Stomach (tissue), 9 donors: ENCODE data around the gene CBARP. TPM values are rescaled to one million over a fixed set of nuclear protein-coding genes. Genes with fewer than 3 reads are reported as not detected.
A peak's percentile ranks its signal among the peaks of the same experiment; 100 is the strongest.

ENCODE experiments used
- DNase-seq, 2 donors: peaks; one replicate each; pipeline versions ENCODE4 v3.0.0 to v3.0.0-alpha.2; 2013 to 2019
- H3K27ac ChIP-seq, 5 donors: fragments of 200-600 bp in 4 of 5; sonication (generic) in 4 of 5; one replicate each; pipeline ENCODE4 v1.5.1; 2013 to 2019; ENCODE audit warnings: mild to moderate bottlenecking in 1 of 5, moderate library complexity in 1 of 5
- H3K27me3 ChIP-seq, 3 donors: fragments of 200-600 bp; sonication (generic); one replicate each; pipeline ENCODE4 v1.5.1; 2017 to 2019; ENCODE audit warnings: mixed run types in 1 of 3
- H3K36me3 ChIP-seq, 4 donors: fragments of 200-600 bp; sonication (generic); 1 replicate in 3 of 4; 2 replicates in 1 of 4; pipeline ENCODE4 v1.5.1; 2016 to 2019
- H3K4me1 ChIP-seq, 4 donors: fragments of 200-600 bp; sonication (generic); one replicate each; pipeline ENCODE4 v1.5.1; 2016 to 2019
- H3K4me3 ChIP-seq, 4 donors: fragments of 200-600 bp; sonication (generic) in 3 of 4; one replicate each; pipeline ENCODE4 v1.5.1; 2016 to 2019; ENCODE audit warnings: mild to moderate bottlenecking in 1 of 4
- H3K9me3 ChIP-seq, 4 donors: fragments of 200-600 bp; sonication (generic); one replicate each; pipeline ENCODE4 v1.5.1; 2016 to 2019
- EP300 ChIP-seq: sonication (generic); formaldehyde crosslinking; IDR thresholded peaks from one replicate; pipeline ENCODE4 v1.6.1; 2017; ENCODE audit warnings: antibody characterized with exemption
- POLR2A ChIP-seq, 4 donors: fragments of 450-650 bp; IDR thresholded peaks; one replicate each; pipeline ENCODE4 v1.6.1; 2016; ENCODE audit warnings: antibody characterized with exemption in 4 of 4, control low read depth in 2 of 4, mild to moderate bottlenecking in 1 of 4, moderate library complexity in 1 of 4
- POLR2AphosphoS5 ChIP-seq, 3 donors: sonication (generic); formaldehyde crosslinking; IDR thresholded peaks; one replicate each; pipeline ENCODE4 v1.6.1; 2016; ENCODE audit warnings: antibody characterized with exemption in 3 of 3
- WGBS, 5 donors: extraction: QIAGEN DNeasy Blood & Tissue Kit in 3 of 5; methylation state at CpG; one replicate each; pipeline versions ENCODE4 v1.1.5 to v1.1.7; 2013 to 2018; 5-methylcytosine and 5-hydroxymethylcytosine counted together
- intact Hi-C: fragments of 100-400 bp; cut with DNase I; formaldehyde crosslinking; loops from one replicate; pipeline ENCODE4 v1.15.1; 2023; ENCODE audit warnings: low total_unique reads
- polyA plus RNA-seq, 3 donors: library from polyadenylated mRNA; stranded (reverse); fragments of 200-250 nt; gene quantifications; one replicate each; pipeline ENCODE4 v1.2.3, GENCODE V29; 2013
- total RNA-seq, 5 donors: library from RNA; depleted of rRNA; stranded (reverse); fragments of >200 nt; gene quantifications; one replicate each; pipeline versions ENCODE4 v1.1.0 to v1.2.3, GENCODE V29; 2014 to 2016
- TF ChIP-seq, protein P1 (sequence below), 7 experiments: fragments of 450-650 bp in 4 of 7; fragments of 200-600 bp in 3 of 7; sonication (generic) in 3 of 7; IDR thresholded peaks; one replicate each; pipeline ENCODE4 v1.5.1; 2016 to 2019; ENCODE audit warnings: antibody characterized with exemption in 7 of 7, control low read depth in 2 of 7, mild to moderate bottlenecking in 1 of 7
- donor health status: healthy with polysubstance abuse.
- donor health status: Bipolar disorder and iron deficiency.
- donor health status: healthy.

Gene CBARP
- total and polyA plus RNA-seq, 8 donors, result 0.19 to 8.9 (median 0.78) TPM; not detected in 4

DNA sequence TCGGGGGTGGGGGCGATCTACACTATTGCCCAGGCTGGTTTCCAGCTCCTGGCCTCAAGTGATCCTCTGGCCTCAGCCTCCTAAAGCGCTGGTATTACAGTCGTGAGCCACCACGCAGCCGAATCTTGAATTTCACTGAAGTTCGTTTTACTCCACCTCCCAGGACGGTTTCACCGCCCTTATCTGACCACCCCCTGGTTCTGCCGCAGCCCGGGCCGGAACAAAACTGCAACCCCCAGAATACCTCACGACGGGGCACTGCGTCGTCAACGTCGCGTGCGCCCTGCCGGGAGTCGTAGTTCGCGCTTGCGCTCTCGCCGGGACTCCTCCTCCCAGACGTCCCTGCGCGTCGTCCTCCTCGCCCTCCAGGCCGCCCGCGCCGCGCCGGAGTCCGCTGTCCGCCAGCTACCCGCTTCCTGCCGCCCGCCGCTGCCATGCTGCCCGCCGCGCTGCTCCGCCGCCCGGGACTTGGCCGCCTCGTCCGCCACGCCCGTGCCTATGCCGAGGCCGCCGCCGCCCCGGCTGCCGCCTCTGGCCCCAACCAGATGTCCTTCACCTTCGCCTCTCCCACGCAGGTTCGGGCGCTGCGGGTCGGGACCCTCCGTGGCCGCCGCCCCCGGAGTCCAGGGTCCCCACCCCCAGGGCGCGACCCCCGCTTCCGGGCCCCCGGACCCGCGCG lies 3.8 kb upstream of the CBARP start, which contains the start of gene ATP5F1D:
Gene ATP5F1D (plus strand): TSS at position 335 of the 679 bp plus-strand sequence. CDS start 100 bp downstream, at position 435.
- H3K9me3 ChIP-seq, result no peaks in the 10 kb centered on the region
- peak within 1 kb of the TSS; percentile 76 to 92 (median 84) for H3K4me3 ChIP-seq
- peaks cover 69 to 91% (median 91%) of the 10 kb centered on the region in 4 donors for H3K4me1 ChIP-seq
- WGBS, 5 donors, result 0 to 1% (median 1%) methylated on average over 16 to 77 of the region's 79 CpGs
- TF ChIP-seq, protein P1, sequence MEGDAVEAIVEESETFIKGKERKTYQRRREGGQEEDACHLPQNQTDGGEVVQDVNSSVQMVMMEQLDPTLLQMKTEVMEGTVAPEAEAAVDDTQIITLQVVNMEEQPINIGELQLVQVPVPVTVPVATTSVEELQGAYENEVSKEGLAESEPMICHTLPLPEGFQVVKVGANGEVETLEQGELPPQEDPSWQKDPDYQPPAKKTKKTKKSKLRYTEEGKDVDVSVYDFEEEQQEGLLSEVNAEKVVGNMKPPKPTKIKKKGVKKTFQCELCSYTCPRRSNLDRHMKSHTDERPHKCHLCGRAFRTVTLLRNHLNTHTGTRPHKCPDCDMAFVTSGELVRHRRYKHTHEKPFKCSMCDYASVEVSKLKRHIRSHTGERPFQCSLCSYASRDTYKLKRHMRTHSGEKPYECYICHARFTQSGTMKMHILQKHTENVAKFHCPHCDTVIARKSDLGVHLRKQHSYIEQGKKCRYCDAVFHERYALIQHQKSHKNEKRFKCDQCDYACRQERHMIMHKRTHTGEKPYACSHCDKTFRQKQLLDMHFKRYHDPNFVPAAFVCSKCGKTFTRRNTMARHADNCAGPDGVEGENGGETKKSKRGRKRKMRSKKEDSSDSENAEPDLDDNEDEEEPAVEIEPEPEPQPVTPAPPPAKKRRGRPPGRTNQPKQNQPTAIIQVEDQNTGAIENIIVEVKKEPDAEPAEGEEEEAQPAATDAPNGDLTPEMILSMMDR (IDR thresholded peaks at IDR 0.05), result no peak
- peak; percentile 82 to 96 (median 85) for TF ChIP-seq POLR2AphosphoS5 (IDR thresholded peaks at IDR 0.05)
- peak; percentile 96 to 98 for DNase-seq
- peak within 1 kb of the TSS; percentile 90 to 100 (median 95) for H3K27ac ChIP-seq
- intact Hi-C loops, result no loop called here
- H3K27me3 ChIP-seq, result peaks cover 0 to 19% (median 9%) of the 10 kb centered on the region in 3 donors
- peaks cover 0 to 5% (median 0%) of the 10 kb centered on the region in 4 donors for H3K36me3 ChIP-seq

DNA sequence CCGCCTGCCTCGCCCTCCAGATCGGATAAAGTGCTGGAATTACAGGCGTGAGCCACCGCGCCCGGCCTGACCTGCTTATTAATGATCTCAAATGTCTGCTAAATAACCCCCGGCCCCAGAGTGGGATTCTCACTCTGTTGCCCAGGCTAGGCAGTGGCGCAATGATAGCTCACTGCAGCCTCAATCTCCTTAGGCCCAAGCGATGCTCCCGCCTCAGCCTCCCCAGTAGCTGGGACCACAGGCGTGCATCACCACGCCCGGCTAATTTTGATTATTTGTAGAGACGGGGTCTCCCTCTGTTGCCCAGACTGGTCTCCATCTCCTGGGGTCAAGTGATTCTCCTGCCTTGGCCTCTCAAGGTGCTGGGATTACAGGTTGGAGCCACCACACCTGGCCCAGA lies 3.1 kb upstream of the CBARP start:
- Histone ChIP-seq H3K36me3 (peaks cover 0 to 5% (median 0%) of the 10 kb centered on the region in 4 donors), H3K4me1 (peaks cover 68 to 91% (median 90%) of the 10 kb centered on the region in 4 donors), H3K4me3 (peak overlapping the region; percentile 76 to 92 (median 84)), H3K27me3 (peaks cover 0 to 25% (median 11%) of the 10 kb centered on the region in 3 donors), H3K9me3 (no peaks in the 10 kb centered on the region), H3K27ac (peak overlapping the region in 4 of 5 donors; percentile 81 to 100 (median 95))
- WGBS, 5 donors, result 39 to 68% (median 52%) methylated on average over 12 to 15 of the region's 15 CpGs
- intact Hi-C loops, result no loop called here
- TF ChIP-seq, protein P1 (IDR thresholded peaks at IDR 0.05), result no peak
- TF ChIP-seq EP300, result no peak
- no peak for TF ChIP-seq POLR2AphosphoS5 (IDR thresholded peaks at IDR 0.05)
- TF ChIP-seq POLR2A (IDR thresholded peaks at IDR 0.05), result no peak
- peak in 1 of 2 donors; percentile 51 for DNase-seq

DNA sequence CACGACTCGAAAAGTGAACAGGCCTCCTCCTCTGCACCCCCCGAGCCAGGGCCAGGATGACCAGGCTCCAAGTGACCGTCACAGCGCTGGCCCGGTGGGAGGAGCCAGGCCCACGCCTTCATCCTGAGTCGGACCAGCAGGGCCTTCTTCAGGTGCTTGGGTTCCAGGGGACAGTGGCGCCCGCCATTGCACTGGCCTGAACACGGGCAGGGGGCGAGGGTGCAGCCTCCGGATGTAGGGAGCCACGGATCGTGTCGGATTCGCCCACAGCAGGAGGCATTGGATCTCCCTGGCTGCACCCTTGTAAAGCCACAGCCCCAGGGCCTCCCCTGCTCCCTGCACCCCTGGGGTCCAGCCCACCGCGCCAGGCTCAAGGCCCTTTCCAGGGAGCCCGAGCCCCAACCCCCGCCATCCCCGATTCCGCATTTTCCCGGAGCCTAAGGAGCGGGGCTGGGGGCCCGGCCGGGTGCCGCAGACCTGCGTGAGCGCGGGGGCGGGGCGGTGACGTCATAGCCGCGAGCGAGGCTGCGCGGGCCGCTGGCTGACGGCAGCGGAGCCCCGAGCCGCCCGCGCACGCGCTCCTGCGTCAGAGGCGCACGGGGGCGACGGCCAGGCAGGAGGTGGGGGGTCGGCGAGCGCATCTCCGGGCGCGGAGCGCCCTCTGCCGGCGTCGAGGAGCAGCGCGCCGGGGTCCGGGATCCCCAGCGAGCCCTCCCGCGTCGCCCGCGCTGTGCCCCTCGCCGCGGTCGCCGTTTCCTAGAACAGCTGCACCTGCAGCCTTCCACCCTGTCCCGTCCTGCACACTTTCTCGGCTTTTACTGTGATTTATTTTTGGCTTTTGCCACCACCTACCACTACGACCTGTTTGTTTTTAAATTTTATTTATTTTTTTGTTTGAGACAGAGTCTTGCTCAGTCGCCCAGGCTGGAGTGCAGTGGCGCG lies 2.3 kb upstream of the CBARP start:
- H3K4me1 ChIP-seq, result peaks cover 59 to 82% (median 82%) of the 10 kb centered on the region in 4 donors

More for the DNA sequence above, 2.3 kb upstream of the CBARP start:
- intact Hi-C loops, result no loop called here
- Histone ChIP-seq H3K36me3 (peaks cover 0 to 7% (median 0%) of the 10 kb centered on the region in 4 donors), H3K9me3 (no peaks in the 10 kb centered on the region), H3K27me3 (peaks cover 0 to 33% (median 11%) of the 10 kb centered on the region in 3 donors), H3K27ac (peak overlapping the region; percentile 75 to 100 (median 90)), H3K4me3 (peak overlapping the region; percentile 76 to 92 (median 84))
- DNase-seq, result peak; percentile 85 to 98
- WGBS, 5 donors, result 10 to 15% (median 12%) methylated on average over 47 to 84 of the region's 84 CpGs
- TF ChIP-seq EP300 (no peak), POLR2A (IDR thresholded peaks at IDR 0.05) (no peak), POLR2AphosphoS5 (IDR thresholded peaks at IDR 0.05) (peak in 2 of 3 donors; percentile 27 to 62)
- TF ChIP-seq, protein P1 (IDR thresholded peaks at IDR 0.05), result peak in 5 of 7 experiments; percentile 30 to 96 (median 86)
